Vein endothelial cell (primary cell): Measurements from ENCODE around the gene ACOT8. TPM values are rescaled to one million over a fixed set of nuclear protein-coding genes. Genes with fewer than 3 reads are reported as not detected.

Source experiments
- total RNA-seq: library from RNA; depleted of rRNA; stranded (reverse); fragments of >200 nt; gene quantifications from 2 replicates; pipeline ENCODE4 v1.2.3, GENCODE V29; 2012

ACOT8 gene
- 24.2 and 30.1 TPM in 2 replicates for total RNA-seq

DNA sequence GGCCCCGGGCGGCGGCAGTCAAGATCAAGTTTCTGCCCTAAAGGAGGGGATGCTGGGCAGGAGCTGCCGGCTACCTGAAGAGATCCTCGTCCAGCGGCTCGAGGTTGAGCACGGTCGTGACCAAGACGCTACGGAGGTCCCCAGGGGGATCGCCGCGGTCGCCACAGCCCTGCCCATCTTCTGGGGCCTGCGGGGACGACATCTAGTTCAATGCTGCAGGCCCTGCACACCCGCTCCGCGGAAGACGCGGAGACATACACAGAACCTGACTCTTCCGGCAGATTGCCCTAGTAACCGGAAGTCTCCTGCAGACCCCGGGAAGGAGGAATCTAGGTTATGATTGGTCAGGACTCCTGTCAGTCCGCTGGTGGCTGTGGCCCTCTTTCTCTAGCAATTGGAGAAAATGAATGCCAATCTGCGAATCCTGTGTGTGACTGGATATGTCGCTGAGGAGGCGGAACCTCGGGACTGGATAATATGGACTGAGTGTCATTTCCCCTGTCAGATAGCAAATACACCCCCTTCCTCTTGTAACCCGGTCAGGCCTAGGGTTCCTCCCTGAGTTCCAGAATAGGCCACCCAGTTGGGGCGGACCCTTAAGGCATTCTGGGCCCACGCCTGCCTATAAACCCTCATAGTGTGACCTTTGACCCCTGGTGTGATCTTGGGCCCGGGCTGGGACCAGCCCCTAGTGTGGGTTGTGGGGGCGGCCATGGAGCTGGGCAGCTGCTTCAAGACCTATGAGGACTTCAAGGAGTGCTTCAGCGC is at the start of gene ACOT8, which contains the start of gene ZSWIM3:
Gene ACOT8 (minus strand): TSS at position 279 of the 768 bp plus-strand sequence. CDS start 77 bp downstream, at position 202.
Gene ZSWIM3 (plus strand): TSS at position 501 of the 768 bp plus-strand sequence. CDS start 212 bp downstream, at position 713.

GRCh38 chr20:45890985-45891983 is 34.1 kb upstream of the ACOT8 start, which contains the start of the genes CTSA and NEURL2:
Gene CTSA (plus strand): TSS chr20:45891335. CDS start chr20:45891569, 234 bp downstream.
Gene NEURL2 (minus strand): TSS chr20:45891208. CDS start chr20:45890991, 217 bp downstream.

GRCh38 chr20:45887346-45887715 is 30.1 kb upstream of the ACOT8 start, which contains the start of gene SPATA25:
Gene SPATA25 (minus strand): TSS chr20:45887622. CDS start chr20:45887590, 32 bp downstream.

DNA sequence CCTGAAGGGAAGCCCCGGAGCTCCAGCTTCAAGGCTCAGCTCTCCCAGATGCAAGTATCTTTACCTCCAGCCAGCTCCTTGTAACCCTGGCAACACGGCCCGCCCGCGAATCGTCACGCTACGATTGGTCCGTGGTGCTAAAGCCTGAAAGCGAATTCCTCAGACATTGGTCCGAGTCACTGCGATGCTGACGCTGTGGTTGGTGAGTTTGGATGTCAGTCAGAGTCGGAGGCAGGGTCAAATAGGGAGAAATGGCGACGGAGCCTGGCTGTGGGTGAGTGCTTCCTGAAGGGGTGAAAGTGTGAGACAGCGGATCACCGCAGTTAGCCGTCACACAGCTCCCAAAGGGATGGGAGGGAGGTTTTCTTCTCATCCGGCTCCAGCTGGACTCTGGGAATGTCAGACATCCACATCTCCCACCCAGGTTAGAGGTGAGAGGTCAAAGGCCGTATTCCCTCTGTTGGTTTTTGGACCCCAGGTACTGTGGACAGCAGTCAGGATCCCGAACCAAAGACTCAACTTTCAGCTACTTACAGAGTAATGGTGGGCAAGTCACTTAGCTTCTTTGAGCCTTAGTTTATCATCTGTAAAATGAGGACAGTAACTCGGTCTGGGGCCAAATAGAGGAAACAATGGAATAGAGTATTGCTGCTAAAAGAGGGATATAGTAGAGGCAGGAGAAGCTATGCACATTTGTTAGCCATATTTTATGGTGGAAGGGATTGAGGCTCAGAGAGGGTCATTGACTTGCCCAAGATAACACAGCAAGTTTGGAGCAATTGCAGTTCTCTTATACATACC is 24.0 kb upstream of the ACOT8 start, which contains the start of gene ZSWIM1:
Gene ZSWIM1 (plus strand): TSS at position 240 of the 801 bp plus-strand sequence. CDS start 1,366 bp downstream, outside the sequence.

DNA sequence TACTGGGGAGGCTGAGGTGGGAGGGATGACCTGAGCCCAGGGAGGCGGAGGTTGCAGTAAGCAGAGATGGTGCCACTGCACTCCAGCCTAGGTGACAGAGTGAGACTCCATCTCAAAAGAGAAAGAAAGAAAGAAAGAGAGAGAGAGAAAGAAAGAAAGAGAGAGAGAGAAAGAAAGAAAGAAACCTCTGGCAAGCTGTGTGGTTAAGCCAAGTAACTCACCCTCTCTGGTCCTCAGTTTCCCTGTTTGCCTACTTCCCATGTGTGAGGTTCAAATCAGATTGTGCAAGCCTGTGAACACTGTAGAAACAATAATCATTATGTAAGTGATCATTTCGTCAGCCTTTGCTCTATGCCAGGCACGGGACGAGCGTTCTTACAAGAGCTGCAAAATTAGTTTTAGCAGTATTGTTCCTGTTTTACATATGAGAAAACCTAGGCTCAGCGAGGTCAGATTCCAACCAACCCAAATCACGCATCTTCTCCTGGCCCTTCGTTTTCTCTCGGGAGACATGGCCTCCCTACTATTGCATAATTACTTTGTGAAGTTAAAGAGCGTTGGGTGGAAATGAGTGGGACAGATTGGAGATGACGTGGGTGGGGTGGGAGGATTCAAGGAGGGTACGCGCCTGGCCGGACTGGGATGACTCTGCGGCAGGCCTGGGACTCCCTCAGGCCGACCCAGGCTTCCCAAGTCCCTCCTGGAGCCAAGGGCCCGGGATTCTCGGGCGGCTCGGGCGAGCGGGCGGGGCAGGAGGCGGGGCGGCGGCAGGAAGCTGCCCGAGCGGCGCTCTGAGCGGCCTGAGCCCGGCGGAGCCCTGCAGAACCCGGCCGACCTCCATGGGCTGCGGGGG is 23.9 kb downstream of the ACOT8 start, which contains the start of gene SNX21:
Gene SNX21 (plus strand): TSS at position 770 of the 853 bp plus-strand sequence. CDS start 121 bp downstream, outside the sequence.

GRCh38 chr20:45827030-45827652 is 30.1 kb downstream of the ACOT8 start, which contains the start of gene TNNC2:
Gene TNNC2 (minus strand): TSS chr20:45827312. CDS start chr20:45827248, 64 bp downstream.

GRCh38 chr20:45812157-45813005 is 44.8 kb downstream of the ACOT8 start, which contains the start of gene UBE2C:
Gene UBE2C (plus strand): TSS chr20:45812644. CDS start chr20:45812696, 52 bp downstream.

Other genes with a start within 250 kb of the ACOT8 start
- gene WFDC10A, start 227.7 kb downstream of the ACOT8 start, total RNA-seq = not detected in 2 replicates
- not detected in 2 replicates for gene WFDC9, start 226.1 kb downstream of the ACOT8 start, total RNA-seq
- not detected in 2 replicates for gene WFDC11, start 187.2 kb downstream of the ACOT8 start, total RNA-seq
- gene WFDC13, start 155.4 kb downstream of the ACOT8 start, total RNA-seq = not detected in 2 replicates
- gene WFDC10B, start 152.4 kb downstream of the ACOT8 start, total RNA-seq = not detected in 2 replicates
- not detected in 2 replicates for gene SPINT4, start 135.0 kb downstream of the ACOT8 start, total RNA-seq
- not detected in 2 replicates for gene WFDC3, start 65.5 kb downstream of the ACOT8 start, total RNA-seq
- 15.0 and 17.3 TPM in 2 replicates for gene DNTTIP1, start 65.4 kb downstream of the ACOT8 start, total RNA-seq
- 18.9 and 23.3 TPM in 2 replicates for gene UBE2C, start 44.7 kb downstream of the ACOT8 start, total RNA-seq
- gene TNNC2, start 30.1 kb downstream of the ACOT8 start, total RNA-seq = 0.33 TPM in 1 of 2 replicates, not detected in the other
- 23.7 and 33.0 TPM in 2 replicates for gene SNX21, start 23.6 kb downstream of the ACOT8 start, total RNA-seq
- gene ZSWIM3, start 222 bp upstream of the ACOT8 start, total RNA-seq = 7.4 and 9.5 TPM in 2 replicates
- 15.2 and 16.7 TPM in 2 replicates for gene ZSWIM1, start 23.8 kb upstream of the ACOT8 start, total RNA-seq
- gene SPATA25, start 30.2 kb upstream of the ACOT8 start, total RNA-seq = 0.57 and 1.3 TPM in 2 replicates
- 4.3 and 5.6 TPM in 2 replicates for gene NEURL2, start 33.8 kb upstream of the ACOT8 start, total RNA-seq
- gene CTSA, start 33.9 kb upstream of the ACOT8 start, total RNA-seq = 59.0 and 93.4 TPM in 2 replicates
- 8.4 and 18.3 TPM in 2 replicates for gene PLTP, start 54.8 kb upstream of the ACOT8 start, total RNA-seq
- 13.9 and 14.4 TPM in 2 replicates for gene PCIF1, start 77.3 kb upstream of the ACOT8 start, total RNA-seq
- 22.4 and 23.2 TPM in 2 replicates for gene ZNF335, start 114.8 kb upstream of the ACOT8 start, total RNA-seq
- not detected in 2 replicates for gene MMP9, start 151.5 kb upstream of the ACOT8 start, total RNA-seq
- 0.86 and 1.6 TPM in 2 replicates for gene SLC12A5, start 171.8 kb upstream of the ACOT8 start, total RNA-seq
- 23.2 and 23.7 TPM in 2 replicates for gene NCOA5, start 232.6 kb upstream of the ACOT8 start, total RNA-seq